Measurements from ENCODE around the gene ELOB. TPM values are rescaled to one million over a fixed set of nuclear protein-coding genes. Genes with fewer than 3 reads are reported as not detected.
A peak's percentile ranks its signal among the peaks of the same experiment; 100 is the strongest.

Gene ELOB
- total RNA-seq, 1 donor from 2014 or later: 311 TPM

DNA sequence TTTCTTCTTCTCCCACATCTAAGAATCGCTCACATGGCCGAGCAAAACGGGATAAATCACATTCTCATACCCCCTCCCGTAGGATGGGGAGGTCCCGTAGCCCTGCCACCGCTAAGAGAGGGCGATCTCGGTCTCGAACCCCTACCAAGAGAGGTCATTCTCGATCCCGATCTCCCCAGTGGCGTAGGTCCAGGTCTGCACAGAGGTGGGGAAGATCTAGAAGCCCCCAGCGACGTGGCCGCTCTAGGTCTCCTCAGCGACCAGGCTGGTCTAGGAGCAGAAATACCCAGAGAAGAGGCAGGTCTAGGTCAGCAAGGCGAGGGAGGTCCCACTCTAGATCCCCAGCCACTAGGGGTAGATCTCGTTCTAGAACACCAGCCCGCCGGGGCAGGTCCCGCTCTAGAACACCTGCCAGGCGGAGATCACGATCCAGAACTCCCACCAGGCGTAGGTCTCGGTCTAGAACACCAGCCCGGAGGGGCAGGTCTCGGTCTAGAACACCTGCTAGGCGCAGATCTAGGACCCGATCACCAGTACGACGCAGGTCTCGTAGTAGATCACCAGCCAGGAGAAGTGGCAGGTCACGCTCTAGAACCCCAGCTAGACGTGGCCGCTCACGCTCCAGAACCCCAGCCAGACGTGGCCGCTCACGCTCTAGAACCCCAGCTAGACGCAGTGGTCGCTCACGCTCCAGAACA is 15.0 kb downstream of the ELOB start:
- DNase-seq (ENCODE audit: low read depth): no peak
- TF ChIP-seq, protein P1, sequence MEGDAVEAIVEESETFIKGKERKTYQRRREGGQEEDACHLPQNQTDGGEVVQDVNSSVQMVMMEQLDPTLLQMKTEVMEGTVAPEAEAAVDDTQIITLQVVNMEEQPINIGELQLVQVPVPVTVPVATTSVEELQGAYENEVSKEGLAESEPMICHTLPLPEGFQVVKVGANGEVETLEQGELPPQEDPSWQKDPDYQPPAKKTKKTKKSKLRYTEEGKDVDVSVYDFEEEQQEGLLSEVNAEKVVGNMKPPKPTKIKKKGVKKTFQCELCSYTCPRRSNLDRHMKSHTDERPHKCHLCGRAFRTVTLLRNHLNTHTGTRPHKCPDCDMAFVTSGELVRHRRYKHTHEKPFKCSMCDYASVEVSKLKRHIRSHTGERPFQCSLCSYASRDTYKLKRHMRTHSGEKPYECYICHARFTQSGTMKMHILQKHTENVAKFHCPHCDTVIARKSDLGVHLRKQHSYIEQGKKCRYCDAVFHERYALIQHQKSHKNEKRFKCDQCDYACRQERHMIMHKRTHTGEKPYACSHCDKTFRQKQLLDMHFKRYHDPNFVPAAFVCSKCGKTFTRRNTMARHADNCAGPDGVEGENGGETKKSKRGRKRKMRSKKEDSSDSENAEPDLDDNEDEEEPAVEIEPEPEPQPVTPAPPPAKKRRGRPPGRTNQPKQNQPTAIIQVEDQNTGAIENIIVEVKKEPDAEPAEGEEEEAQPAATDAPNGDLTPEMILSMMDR (conservative IDR thresholded peaks at IDR 0.05; ENCODE audit: low read depth, low read length): no peak
- H3K4me3 ChIP-seq (ENCODE audit: low read depth, low read length): no peak overlapping the region

DNA sequence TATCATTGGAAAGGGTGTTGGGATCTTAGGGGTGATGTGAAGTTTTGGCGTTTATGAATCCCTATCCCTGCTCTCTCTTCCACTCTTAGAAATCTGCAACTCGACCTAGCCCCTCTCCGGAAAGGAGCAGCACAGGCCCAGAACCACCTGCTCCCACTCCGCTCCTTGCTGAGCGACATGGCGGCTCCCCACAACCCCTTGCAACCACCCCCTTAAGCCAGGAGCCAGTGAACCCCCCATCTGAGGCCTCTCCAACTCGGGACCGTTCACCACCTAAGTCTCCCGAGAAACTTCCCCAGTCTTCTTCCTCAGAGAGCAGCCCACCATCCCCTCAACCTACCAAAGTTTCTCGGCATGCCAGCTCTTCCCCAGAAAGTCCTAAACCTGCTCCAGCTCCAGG is 15.6 kb downstream of the ELOB start:
- TF ChIP-seq, protein P1 (conservative IDR thresholded peaks at IDR 0.05; ENCODE audit: low read depth, low read length): no peak
- no peak overlapping the region for H3K4me3 ChIP-seq (ENCODE audit: low read depth, low read length)
- DNase-seq (ENCODE audit: low read depth): no peak

DNA sequence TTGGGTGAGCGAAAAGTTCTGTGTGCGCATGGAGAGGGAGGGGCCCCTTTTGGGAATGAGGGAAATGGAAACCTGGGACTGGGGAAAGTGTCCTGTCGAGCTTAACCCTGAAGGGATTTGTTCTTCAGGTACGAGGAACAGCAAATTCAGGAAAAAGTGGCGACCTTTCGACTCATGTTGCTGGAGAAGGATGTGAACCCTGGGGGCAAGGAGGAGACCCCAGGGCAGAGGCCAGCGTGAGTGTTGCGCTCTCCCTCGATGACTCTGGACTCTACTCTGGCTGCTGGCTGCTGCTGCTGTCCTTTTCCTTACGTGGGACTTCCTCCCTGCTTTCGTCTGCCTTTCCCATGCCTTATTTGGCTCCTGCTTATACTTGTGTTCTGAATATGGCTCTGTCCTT is 19.7 kb downstream of the ELOB start:
- DNase-seq (ENCODE audit: low read depth): no peak
- H3K4me3 ChIP-seq (ENCODE audit: low read depth, low read length): no peak overlapping the region
- TF ChIP-seq, protein P1 (conservative IDR thresholded peaks at IDR 0.05; ENCODE audit: low read depth, low read length): no peak

DNA sequence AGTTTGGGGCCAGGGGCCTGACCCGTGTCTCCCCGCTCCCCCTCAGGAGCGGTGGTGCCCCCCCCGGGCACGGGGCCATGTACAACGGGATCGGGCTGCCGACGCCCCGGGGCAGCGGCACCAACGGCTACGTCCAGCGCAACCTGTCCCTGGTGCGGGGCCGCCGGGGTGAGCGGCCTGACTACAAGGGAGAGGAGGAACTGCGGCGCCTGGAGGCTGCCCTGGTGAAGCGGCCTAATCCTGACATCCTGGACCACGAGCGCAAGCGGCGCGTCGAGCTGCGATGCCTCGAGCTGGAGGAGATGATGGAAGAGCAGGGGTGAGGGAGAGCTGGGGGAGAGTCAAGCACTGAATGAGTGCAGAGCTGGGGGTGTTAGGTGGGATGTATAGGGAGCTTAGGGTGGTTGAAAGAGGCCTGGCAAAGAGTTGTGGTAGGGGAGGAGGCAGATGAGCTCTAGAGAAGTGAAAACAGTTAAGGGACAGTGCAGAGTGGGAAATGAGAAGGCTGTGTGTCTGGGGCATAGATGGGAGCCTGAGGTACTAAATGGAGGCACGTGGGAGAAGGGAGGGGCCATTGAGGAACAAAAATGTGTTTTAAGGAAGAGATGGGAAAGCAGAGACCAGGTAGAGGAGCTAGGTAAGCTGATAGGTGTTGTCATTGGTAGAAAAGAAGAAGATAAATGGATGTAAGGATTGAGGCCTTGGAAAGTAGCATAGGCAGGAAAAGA is 20.6 kb downstream of the ELOB start:
- H3K4me3 ChIP-seq (ENCODE audit: low read depth, low read length): no peak overlapping the region
- TF ChIP-seq, protein P1 (conservative IDR thresholded peaks at IDR 0.05; ENCODE audit: low read depth, low read length): no peak
- no peak for DNase-seq (ENCODE audit: low read depth)

DNA sequence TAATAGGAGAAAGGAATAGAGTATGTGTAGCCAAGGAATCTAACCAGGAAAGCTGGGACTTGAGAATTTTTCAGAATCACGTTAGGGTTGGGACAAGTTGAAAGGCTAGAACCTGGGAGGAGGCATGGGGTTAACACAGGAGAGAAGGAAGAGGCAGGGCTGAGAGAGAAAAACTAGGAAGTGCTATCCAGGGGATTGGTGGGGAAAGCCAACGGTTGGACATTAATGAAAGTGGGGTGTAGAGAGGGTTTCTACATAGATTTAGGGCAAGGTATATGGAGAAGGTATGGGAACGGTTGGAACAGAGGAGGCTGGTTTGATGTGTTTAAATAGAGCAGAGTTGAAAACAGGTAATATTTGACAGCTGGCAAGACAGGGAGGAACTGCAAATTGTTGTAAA is 21.9 kb downstream of the ELOB start:
- H3K4me3 ChIP-seq (ENCODE audit: low read depth, low read length): peak overlapping the region; percentile 90
- no peak for DNase-seq (ENCODE audit: low read depth)
- TF ChIP-seq, protein P1 (conservative IDR thresholded peaks at IDR 0.05; ENCODE audit: low read depth, low read length): no peak

DNA sequence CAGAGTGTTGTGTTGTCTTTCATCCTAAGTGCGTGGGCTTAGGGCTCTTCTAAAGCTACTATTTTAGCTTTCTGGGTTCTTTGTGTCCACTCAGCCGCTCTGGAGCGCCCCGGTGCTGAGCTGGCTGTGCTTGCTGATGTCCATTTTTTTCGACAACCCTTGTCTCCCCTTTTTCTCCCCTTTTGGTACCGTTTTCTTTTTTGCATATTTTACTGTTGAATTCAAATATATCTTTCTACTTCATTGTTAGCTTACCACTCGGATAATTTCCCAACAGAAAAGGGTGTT is 23.4 kb downstream of the ELOB start:
- TF ChIP-seq, protein P1 (conservative IDR thresholded peaks at IDR 0.05; ENCODE audit: low read depth, low read length): peak; percentile 4
- DNase-seq (ENCODE audit: low read depth): no peak
- peak overlapping the region; percentile 90 for H3K4me3 ChIP-seq (ENCODE audit: low read depth, low read length)

Data from epithelial cell of proximal tubule (primary cell).